GM12891 (cell line): ENCODE data around the gene CPT1A.

ENCODE experiments used
- POLR2A ChIP-seq: IDR thresholded peaks from 2 replicates; pipeline ENCODE4 v1.6.1; 2011; ENCODE audit warnings: low read depth, low read length, control low read depth
- POLR2AphosphoS5 ChIP-seq: IDR thresholded peaks from 2 replicates; pipeline ENCODE4 v1.6.1; 2011; ENCODE audit warnings: low read depth, low read length, control low read depth
- POU2F2 ChIP-seq: IDR thresholded peaks from 2 replicates; pipeline ENCODE4 v1.6.1; 2011; ENCODE audit warnings: low read depth, mild to moderate bottlenecking, control low read depth, low read length, moderate library complexity
- SPI1 ChIP-seq: IDR thresholded peaks from 2 replicates; pipeline ENCODE4 v1.6.1; 2011; ENCODE audit warnings: low read depth, low read length, control low read depth
- TAF1 ChIP-seq: IDR thresholded peaks from 2 replicates; pipeline ENCODE4 v1.6.1; 2011; ENCODE audit warnings: low read depth, low read length, control low read depth

GRCh38 chr11:68764746-68765145 lies 77.0 kb downstream of the CPT1A start:
- no peak for TF ChIP-seq POLR2A
- TF ChIP-seq POLR2AphosphoS5, result no peak
- TF ChIP-seq POU2F2, result no peak
- no peak for TF ChIP-seq TAF1
- no peak for TF ChIP-seq SPI1
